GM18526 (cell line): ENCODE measurements around the gene RNF212.

ENCODE experiments used
- POLR2A ChIP-seq: IDR thresholded peaks from 3 replicates; pipeline ENCODE4 v1.6.1; 2011; ENCODE audit not compliant: insufficient read length; ENCODE audit errors: extremely low read depth

RNF212 gene

GRCh38 chr4:1069394-1069793, 44.0 kb downstream of the RNF212 start:
- TF ChIP-seq POLR2A: no peak

DNA sequence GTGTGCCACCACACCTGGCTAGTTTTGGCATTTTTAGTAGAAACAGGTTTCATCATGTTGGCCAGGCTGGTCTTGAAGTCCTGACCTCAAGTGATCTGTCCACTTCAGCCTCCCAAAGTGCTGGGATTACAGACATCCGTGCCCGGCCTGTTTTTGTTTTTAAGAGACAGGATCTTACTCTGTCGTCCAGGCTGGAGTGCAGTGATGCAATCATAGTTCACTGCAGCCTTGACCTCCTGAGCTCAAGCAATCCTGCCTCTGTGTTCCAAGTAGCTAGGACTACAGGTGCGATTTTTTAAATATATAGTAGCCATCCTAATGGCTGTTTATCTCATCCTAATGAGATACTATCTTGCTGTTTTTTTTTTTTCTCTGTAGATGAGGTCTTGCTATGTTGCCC, 47.6 kb downstream of the RNF212 start:
- TF ChIP-seq POLR2A: no peak

- no peak for TF ChIP-seq POLR2A
Observed at GRCh38 chr4:1062419-1062818, 50.9 kb downstream of the RNF212 start.

- no peak for TF ChIP-seq POLR2A
Observed at GRCh38 chr4:1061760-1062159, 51.6 kb downstream of the RNF212 start.

- no peak for TF ChIP-seq POLR2A
Observed at GRCh38 chr4:1061056-1061700, 52.2 kb downstream of the RNF212 start.

- no peak for TF ChIP-seq POLR2A
Observed at GRCh38 chr4:1060621-1061020, 52.7 kb downstream of the RNF212 start.

DNA sequence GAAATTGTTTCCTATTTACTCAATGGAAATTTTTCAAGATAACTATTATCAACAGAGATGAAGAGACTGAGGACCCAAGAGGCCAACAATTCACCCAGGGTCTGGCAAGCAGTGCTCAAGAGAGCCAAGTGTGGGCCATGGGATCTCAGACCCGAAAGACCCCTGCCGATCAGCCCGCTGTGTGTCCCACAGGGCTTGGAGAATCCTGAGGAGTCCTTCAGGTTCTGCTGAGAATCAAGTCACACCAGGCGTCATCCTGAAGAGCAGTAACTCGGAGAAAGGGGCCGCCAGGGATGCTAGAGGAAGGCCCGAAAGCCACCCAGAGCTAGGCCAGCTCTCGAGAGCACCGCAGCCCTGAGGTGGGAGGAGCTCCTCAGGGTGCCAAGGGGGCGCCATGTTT, 53.2 kb downstream of the RNF212 start:
- TF ChIP-seq POLR2A: no peak

- no peak for TF ChIP-seq POLR2A
Observed at GRCh38 chr4:1058997-1059665, 54.2 kb downstream of the RNF212 start.

DNA sequence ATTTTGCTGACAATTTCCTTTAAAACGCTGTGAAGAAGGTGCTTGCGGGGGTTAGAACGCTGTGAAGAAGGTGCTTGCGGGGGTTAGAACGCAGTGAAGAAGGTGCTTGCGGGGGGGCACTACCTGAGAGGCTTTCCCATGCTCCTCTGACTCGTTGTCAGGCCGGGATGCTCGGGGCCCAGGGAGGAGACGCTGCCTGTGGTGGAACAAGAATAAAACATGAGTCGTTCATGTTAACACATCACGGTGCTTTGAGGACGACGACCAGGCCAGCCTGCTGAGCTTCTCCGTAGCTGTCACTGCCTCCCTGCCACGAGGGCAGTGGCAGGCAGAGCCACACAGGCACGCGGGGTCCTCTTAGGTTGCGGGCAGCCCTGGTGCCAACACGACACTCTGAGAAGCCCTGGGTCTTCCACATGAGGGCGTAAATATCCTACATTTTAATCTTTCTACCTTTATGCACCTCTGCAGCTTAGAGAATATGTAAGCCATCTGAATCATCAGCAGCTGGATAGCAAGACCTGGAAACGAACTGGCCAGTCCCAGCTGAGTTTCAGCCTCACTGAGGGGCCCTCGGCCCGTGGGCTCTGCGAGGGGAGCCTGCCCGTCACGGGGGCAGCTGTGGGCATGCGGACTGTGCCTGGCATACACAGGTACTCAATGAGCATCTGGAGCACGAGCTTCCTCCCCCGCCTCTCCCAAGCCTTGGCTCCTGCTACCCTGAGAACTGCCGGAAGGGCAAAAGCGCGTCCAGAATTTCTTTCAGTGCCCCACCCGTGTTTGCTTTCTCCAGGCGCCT, 55.0 kb downstream of the RNF212 start:
- TF ChIP-seq POLR2A: no peak

GRCh38 chr4:1057403-1057745, 56.0 kb downstream of the RNF212 start:
- no peak for TF ChIP-seq POLR2A

- TF ChIP-seq POLR2A: no peak
Observed at GRCh38 chr4:1056671-1057402, 56.5 kb downstream of the RNF212 start.

GRCh38 chr4:1055721-1056590, 57.4 kb downstream of the RNF212 start:
- TF ChIP-seq POLR2A: no peak

GRCh38 chr4:1053080-1053661, 60.2 kb downstream of the RNF212 start:
- TF ChIP-seq POLR2A: no peak

DNA sequence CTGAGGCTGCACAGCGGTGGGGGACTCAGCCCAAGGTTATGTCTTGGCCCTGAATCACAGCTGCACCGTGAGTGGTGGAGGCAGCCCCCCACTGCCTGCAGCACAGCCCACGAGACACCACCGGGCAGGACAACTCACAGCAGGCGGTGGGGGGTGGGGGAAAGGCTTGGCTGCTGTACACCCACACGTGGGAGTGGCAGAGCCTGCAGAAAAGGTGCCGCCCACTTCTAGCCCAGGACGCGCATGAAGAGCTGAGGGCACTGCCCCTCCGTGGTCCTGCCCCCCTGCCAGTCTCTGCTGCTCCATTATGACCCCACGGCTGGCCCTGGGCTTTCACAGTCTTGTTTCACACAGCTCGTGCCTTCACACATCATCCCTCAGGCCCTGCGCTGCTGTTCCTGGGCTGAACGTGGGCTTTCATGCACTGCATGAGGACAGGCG, 61.1 kb downstream of the RNF212 start:
- no peak for TF ChIP-seq POLR2A

DNA sequence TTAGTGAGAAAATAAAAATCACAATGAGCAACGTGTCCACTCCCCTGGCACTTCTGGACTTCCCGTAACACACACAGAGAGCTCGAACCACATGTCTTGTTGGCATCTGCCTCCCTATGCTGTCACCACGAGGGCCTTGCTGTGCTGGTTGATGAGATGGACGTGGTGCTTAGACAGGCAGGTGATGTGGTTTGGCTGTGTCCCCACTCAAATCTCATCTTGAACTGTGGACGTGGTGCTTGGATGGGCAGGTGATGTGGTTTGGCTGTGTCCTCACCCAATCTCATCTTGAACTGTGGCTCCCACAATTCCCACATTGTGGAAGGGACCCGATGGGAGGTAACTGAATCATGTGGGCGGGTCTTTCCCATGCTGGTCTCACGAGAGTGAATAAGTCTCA, 61.9 kb downstream of the RNF212 start:
- no peak for TF ChIP-seq POLR2A
